Caco-2 (cell line): Measurements from ENCODE around the gene DNASE1. TPM values are rescaled to one million over a fixed set of nuclear protein-coding genes. Genes with fewer than 3 reads are reported as not detected.

Experiments used
- BruUV-seq: library from RNA; stranded (reverse); fragments of 400-500 nt; replicated peaks from 2 replicates; lab custom pipeline; 2021; lab: Mats Ljungman, UMichigan
- CTCF ChIA-PET: fragments of 300-600 bp; sonication (Branson Sonifier 250); formaldehyde crosslinking; loops from one replicate; lab custom pipeline; 2022; ENCODE audit warnings: antibody characterized with exemption; lab: Charles Lee
- POLR2A ChIA-PET: fragments of 300-600 bp; sonication (Branson Sonifier 250); formaldehyde crosslinking; loops from one replicate; lab custom pipeline; 2022; ENCODE audit warnings: antibody characterized with exemption; lab: Charles Lee
- DNase-seq, 2 experiments: peaks; one replicate each; pipeline versions ENCODE4 v3.0.0 to v3.0.0-alpha.2; 2020 to 2022
- H3K27me3 ChIP-seq: replicated peaks from 2 replicates; pipeline ENCODE4 v1.6.0; 2011; ENCODE audit warnings: low read length; ENCODE audit not compliant: control insufficient read depth, insufficient read depth
- H3K36me3 ChIP-seq: 2 replicates; pipeline ENCODE4 v1.5.1; 2011; ENCODE audit warnings: low read length; ENCODE audit not compliant: control insufficient read depth, insufficient read depth
- H3K4me1 ChIP-seq: fragments of 250-450 bp; sonication (Bioruptor Pico); 2 replicates; pipeline ENCODE4 v1.5.1; 2020; ENCODE audit warnings: mild to moderate bottlenecking
- H3K4me3 ChIP-seq: 2 replicates; pipeline ENCODE4 v1.5.1; 2011; ENCODE audit warnings: low read depth, mild to moderate bottlenecking, control low read depth, low read length
- H3K9me3 ChIP-seq: fragments of 250-450 bp; sonication (Bioruptor Pico); 2 replicates; pipeline ENCODE4 v1.5.1; 2020; ENCODE audit warnings: mild to moderate bottlenecking, moderate library complexity
- H3K27ac Mint-ChIP-seq: one replicate; pipeline ENCODE4 v1.8.0; 2022; ENCODE audit warnings: mixed read lengths; ENCODE audit not compliant: unreplicated experiment
- H3K27me3 Mint-ChIP-seq: one replicate; pipeline ENCODE4 v1.8.0; 2022; ENCODE audit warnings: mixed read lengths; ENCODE audit not compliant: insufficient read depth, unreplicated experiment
- H3K36me3 Mint-ChIP-seq: one replicate; pipeline ENCODE4 v1.8.0; 2022; ENCODE audit warnings: mild to moderate bottlenecking, mixed read lengths; ENCODE audit not compliant: insufficient read depth, unreplicated experiment
- H3K4me1 Mint-ChIP-seq: one replicate; pipeline ENCODE4 v1.8.0; 2022; ENCODE audit warnings: low read depth, mixed read lengths; ENCODE audit not compliant: unreplicated experiment
- H3K4me3 Mint-ChIP-seq: one replicate; pipeline ENCODE4 v1.8.0; 2022; ENCODE audit warnings: mild to moderate bottlenecking, moderate library complexity, mixed read lengths; ENCODE audit not compliant: unreplicated experiment
- H3K9me3 Mint-ChIP-seq: one replicate; pipeline ENCODE4 v1.8.0; 2022; ENCODE audit warnings: mixed read lengths; ENCODE audit not compliant: unreplicated experiment
- intact Hi-C: fragments of 100-400 bp; cut with micrococcal nuclease; formaldehyde crosslinking; loops from one replicate; pipeline ENCODE4 v1.10.0; 2022; ENCODE audit not compliant: unreplicated experiment
- total RNA-seq: library from RNA; stranded (reverse); gene quantifications from 2 replicates; pipeline ENCODE4 v1.2.3, GENCODE V29; 2022
- TF ChIP-seq, protein P1 (sequence below), 2 experiments: fragments of 200-600 bp in 1 of 2; IDR thresholded peaks; 1 replicate in 1 of 2; 2 replicates in 1 of 2; pipeline versions ENCODE4 v1.5.1 to v1.8.0; 2011 to 2022; ENCODE audit warnings: antibody characterized with exemption in 1 of 2, control low read depth in 1 of 2, inconsistent platforms in 1 of 2, low read depth in 1 of 2, low read length in 1 of 2, mild to moderate bottlenecking in 1 of 2, moderate library complexity in 1 of 2; ENCODE audit not compliant: insufficient read depth in 1 of 2, severe bottlenecking in 1 of 2, unreplicated experiment in 1 of 2

The DNASE1 gene
- total RNA-seq, 1 experiment from 2014 or later = 26.2 TPM

GRCh38 chr16:3694051-3694450 lies 39.6 kb downstream of the DNASE1 start:
- no peak for DNase-seq
- ChIA-PET POLR2A (no interaction called here), CTCF (no interaction called here)
- Mint-ChIP-seq H3K27me3 (no peaks in the 10 kb centered on the region), H3K36me3 (peaks cover 50% of the 10 kb centered on the region), H3K9me3 (no peaks in the 10 kb centered on the region), H3K27ac (no peak overlapping the region), H3K4me3 (no peak overlapping the region), H3K4me1 (peaks cover 11% of the 10 kb centered on the region)
- Histone ChIP-seq H3K9me3 (no peaks in the 10 kb centered on the region), H3K4me1 (peaks cover 8% of the 10 kb centered on the region), H3K27me3 (no peaks in the 10 kb centered on the region), H3K36me3 (no peaks in the 10 kb centered on the region; the same call in 1 of the 2 replicates), H3K4me3 (no peak overlapping the region)
- no TSS peak for BruUV-seq
- TF ChIP-seq, protein P1, sequence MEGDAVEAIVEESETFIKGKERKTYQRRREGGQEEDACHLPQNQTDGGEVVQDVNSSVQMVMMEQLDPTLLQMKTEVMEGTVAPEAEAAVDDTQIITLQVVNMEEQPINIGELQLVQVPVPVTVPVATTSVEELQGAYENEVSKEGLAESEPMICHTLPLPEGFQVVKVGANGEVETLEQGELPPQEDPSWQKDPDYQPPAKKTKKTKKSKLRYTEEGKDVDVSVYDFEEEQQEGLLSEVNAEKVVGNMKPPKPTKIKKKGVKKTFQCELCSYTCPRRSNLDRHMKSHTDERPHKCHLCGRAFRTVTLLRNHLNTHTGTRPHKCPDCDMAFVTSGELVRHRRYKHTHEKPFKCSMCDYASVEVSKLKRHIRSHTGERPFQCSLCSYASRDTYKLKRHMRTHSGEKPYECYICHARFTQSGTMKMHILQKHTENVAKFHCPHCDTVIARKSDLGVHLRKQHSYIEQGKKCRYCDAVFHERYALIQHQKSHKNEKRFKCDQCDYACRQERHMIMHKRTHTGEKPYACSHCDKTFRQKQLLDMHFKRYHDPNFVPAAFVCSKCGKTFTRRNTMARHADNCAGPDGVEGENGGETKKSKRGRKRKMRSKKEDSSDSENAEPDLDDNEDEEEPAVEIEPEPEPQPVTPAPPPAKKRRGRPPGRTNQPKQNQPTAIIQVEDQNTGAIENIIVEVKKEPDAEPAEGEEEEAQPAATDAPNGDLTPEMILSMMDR (IDR thresholded peaks at IDR 0.05; ENCODE audit: insufficient read depth in 1 of 2, low read depth in 1 of 2, low read length in 1 of 2, severe bottlenecking in 1 of 2, unreplicated experiment in 1 of 2) = no peak
- intact Hi-C loops = loop anchor here (10.0 kb wide), 1 partner anchor 181 kb away; no protein-coding TSS in a partner anchor

DNA sequence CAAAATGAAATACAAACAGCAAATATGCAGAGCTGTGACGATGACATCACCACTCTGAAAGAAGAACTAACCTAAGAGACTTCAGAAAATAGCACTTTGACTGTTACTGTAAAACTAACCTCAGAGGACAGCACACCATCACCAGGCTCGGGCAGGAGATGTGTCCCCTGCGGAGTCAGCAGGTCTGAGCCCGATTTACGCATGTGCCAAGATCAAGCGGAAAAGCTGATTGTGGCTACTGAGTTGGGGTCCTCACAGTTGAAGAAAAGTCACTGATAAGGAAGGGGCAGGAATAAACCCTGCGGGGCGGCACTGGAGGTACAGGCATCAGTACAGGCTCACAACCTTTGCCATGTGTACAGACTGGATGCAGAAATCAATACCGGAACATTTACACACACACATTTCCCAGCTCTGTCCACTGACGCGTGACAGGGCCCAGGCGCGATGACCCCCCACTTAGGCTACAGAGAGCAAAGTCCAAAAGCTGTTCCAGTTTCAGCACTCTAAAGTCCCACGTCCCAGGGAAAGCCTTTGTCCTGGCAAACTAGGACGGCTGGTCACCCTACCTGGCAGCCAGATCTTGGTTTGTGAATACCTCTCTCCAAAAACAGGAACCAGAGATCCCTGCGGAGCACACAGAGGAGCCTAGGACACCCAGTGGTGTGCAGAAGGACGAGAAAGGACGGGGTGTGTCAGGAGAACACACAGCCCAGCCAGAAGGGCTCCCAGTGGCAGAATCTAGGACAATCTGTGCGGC lies 41.3 kb downstream of the DNASE1 start:
- DNase-seq = no peak
- BruUV-seq = no TSS peak
- POLR2A ChIA-PET = interaction anchor here (0.6 kb wide), 1 partner anchor 85 kb away, joined by 7 read pairs; no protein-coding TSS in a partner anchor
- Histone ChIP-seq H3K4me3 (no peak overlapping the region), H3K4me1 (peaks cover 8% of the 10 kb centered on the region), H3K9me3 (no peaks in the 10 kb centered on the region), H3K36me3 (no peaks in the 10 kb centered on the region), H3K27me3 (no peaks in the 10 kb centered on the region)
- H3K9me3 Mint-ChIP-seq = no peaks in the 10 kb centered on the region
- H3K27ac Mint-ChIP-seq = peak overlapping the region; percentile 53
- H3K36me3 Mint-ChIP-seq = peaks cover 34% of the 10 kb centered on the region
- H3K27me3 Mint-ChIP-seq = no peaks in the 10 kb centered on the region
- CTCF ChIA-PET = no interaction called here
- TF ChIP-seq, protein P1 (IDR thresholded peaks at IDR 0.05; ENCODE audit: insufficient read depth in 1 of 2, low read depth in 1 of 2, low read length in 1 of 2, severe bottlenecking in 1 of 2, unreplicated experiment in 1 of 2) = no peak
- peaks cover 11% of the 10 kb centered on the region for H3K4me1 Mint-ChIP-seq
- intact Hi-C loops = loop anchor here (10.0 kb wide), 1 partner anchor 179 kb away; no protein-coding TSS in a partner anchor
- no peak overlapping the region for H3K4me3 Mint-ChIP-seq

GRCh38 chr16:3696425-3697218 lies 42.1 kb downstream of the DNASE1 start:
- Mint-ChIP-seq H3K27ac (peak overlapping the region; percentile 53), H3K27me3 (no peaks in the 10 kb centered on the region), H3K36me3 (peaks cover 32% of the 10 kb centered on the region), H3K4me1 (peaks cover 11% of the 10 kb centered on the region), H3K4me3 (no peak overlapping the region), H3K9me3 (no peaks in the 10 kb centered on the region)
- POLR2A ChIA-PET = no interaction called here
- TF ChIP-seq, protein P1 (IDR thresholded peaks at IDR 0.05; ENCODE audit: insufficient read depth in 1 of 2, low read depth in 1 of 2, low read length in 1 of 2, severe bottlenecking in 1 of 2, unreplicated experiment in 1 of 2) = no peak
- DNase-seq = no peak
- no TSS peak for BruUV-seq
- CTCF ChIA-PET = interaction anchor here (0.5 kb wide), 1 partner anchor 10 kb away, joined by 3 read pairs; no protein-coding TSS in a partner anchor
- H3K27me3 ChIP-seq = no peaks in the 10 kb centered on the region
- H3K9me3 ChIP-seq = no peaks in the 10 kb centered on the region
- no peaks in the 10 kb centered on the region for H3K36me3 ChIP-seq
- intact Hi-C loops = loop anchor here (10.0 kb wide), 1 partner anchor 178 kb away; no protein-coding TSS in a partner anchor
- H3K4me1 ChIP-seq = peaks cover 8% of the 10 kb centered on the region
- no peak overlapping the region for H3K4me3 ChIP-seq
